HTR-8/SVneo (cell line): ENCODE measurements around the gene RCBTB2.
A peak's percentile ranks its signal among the peaks of the same experiment; 100 is the strongest.
"Not testable (repeated sequence)": the region's sequence is repeated elsewhere in the genome, so short reads cannot be mapped to it uniquely, and the experiment has no call there.

ENCODE experiments used
- DNase-seq: peaks from one replicate; pipeline ENCODE4 v3.0.0; 2011; ENCODE audit warnings: low spot score, mixed read lengths; ENCODE audit not compliant: insufficient read length
- FAIRE-seq: peaks from 2 replicates; lab custom pipeline; 2011; peaks lifted over from hg19 to GRCh38; lab: Jason Lieb, UNC

Gene RCBTB2

GRCh38 chr13:48532506-48533499 is at the start of gene RCBTB2:
Gene RCBTB2, minus strand, starts transcription at chr13:48533080. Its CDS starts 11,141 bp downstream, at chr13:48521939.
- peak; percentile 85 for FAIRE-seq

GRCh38 chr13:48582084-48582483 is 49.2 kb upstream of the RCBTB2 start:
- DNase-seq (no peak), FAIRE-seq (no peak)

More at GRCh38 chr13:48532506-48533499, at the start of gene RCBTB2:
- DNase-seq: peak; percentile 95

GRCh38 chr13:48580896-48581295 is 48.0 kb upstream of the RCBTB2 start:
- FAIRE-seq (no peak), DNase-seq (no peak)

- FAIRE-seq (no peak), DNase-seq (peak; percentile 23)
Observed at GRCh38 chr13:48580185-48580803, 47.4 kb upstream of the RCBTB2 start.

GRCh38 chr13:48579919-48580180 is 47.0 kb upstream of the RCBTB2 start:
- DNase-seq, FAIRE-seq: not testable (repeated sequence)

- FAIRE-seq (no peak), DNase-seq (no peak)
Observed at GRCh38 chr13:48579165-48579918, 46.5 kb upstream of the RCBTB2 start.

GRCh38 chr13:48578516-48579164 is 45.8 kb upstream of the RCBTB2 start:
- FAIRE-seq (no peak), DNase-seq (no peak)

GRCh38 chr13:48576448-48577010 is 43.6 kb upstream of the RCBTB2 start:
- no peak for FAIRE-seq
- DNase-seq: no peak

GRCh38 chr13:48575031-48575430 is 42.2 kb upstream of the RCBTB2 start:
- DNase-seq (no peak), FAIRE-seq (no peak)

GRCh38 chr13:48574041-48574796 is 41.3 kb upstream of the RCBTB2 start:
- DNase-seq (no peak), FAIRE-seq (no peak)

GRCh38 chr13:48573213-48574007 is 40.5 kb upstream of the RCBTB2 start:
- no peak for DNase-seq
- no peak for FAIRE-seq

- DNase-seq (no peak), FAIRE-seq (no peak)
Observed at GRCh38 chr13:48571126-48571913, 38.4 kb upstream of the RCBTB2 start.

GRCh38 chr13:48570216-48570828 is 37.4 kb upstream of the RCBTB2 start:
- DNase-seq (no peak), FAIRE-seq (no peak)

GRCh38 chr13:48569104-48569666 is 36.3 kb upstream of the RCBTB2 start:
- DNase-seq (no peak), FAIRE-seq (no peak)

GRCh38 chr13:48568370-48569103 is 35.7 kb upstream of the RCBTB2 start:
- DNase-seq: no peak
- FAIRE-seq: no peak
